Measurements from ENCODE around the gene ZC3H18.

Gene ZC3H18

DNA sequence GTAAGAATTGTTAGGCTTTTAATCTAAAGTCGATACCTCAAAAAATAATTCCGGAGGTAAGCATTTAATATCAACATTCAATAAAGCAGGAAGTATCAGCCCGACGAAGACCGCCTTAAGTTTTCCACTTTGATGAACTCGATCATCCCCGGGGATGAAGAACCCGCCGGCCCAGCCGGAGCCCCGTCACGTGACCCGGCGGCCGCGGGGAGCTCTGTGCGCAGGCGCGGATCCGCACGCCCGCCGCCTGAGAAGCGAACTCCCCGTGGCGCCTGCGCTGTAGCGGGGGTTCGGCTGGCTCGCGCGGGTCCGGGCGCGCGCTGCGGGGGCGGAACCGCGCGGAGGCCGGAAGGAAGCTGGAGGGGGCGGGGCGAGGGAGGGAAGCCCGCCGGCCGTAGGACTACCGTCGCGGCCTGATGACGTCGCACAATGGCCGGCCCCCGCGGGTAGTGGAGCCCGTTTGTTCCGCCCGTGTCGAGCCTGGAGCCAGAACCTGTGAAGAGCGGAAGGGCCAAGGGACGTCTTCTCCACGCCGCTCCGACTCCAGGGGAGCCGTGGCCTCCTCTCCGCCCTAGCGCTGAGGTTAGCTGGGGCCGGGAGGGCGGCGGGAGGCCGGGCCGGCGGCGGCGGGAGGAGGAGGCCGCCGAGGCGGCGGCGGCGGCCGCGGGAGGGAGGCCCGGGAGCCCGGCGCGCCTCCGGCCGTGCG, at the start of gene ZC3H18:
ZC3H18 (plus strand) TSS at position 419 of the 706 bp plus-strand sequence. CDS start 6,721 bp downstream, outside the sequence.
- DNase-seq = peak; percentile 89 to 97

DNA sequence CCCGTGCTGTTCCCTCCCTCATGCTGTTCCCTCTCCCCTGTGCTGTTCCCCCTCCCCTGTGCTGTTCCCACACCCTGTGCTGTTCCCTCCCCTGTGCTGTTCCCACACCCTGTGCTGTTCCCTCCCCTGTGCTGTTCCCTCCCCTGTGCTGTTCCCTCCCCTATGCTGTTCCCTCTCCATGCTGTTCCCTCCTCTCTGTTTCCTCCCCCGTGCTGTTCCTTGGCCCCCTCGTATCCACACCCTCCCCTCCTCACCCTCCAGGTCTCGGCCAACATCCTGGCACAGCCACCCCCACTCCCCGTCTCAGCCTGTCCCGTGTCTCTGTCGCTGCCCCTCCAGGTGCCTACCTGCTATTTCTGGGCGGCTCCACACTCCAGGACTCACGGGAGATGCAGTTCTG, 48.5 kb upstream of the ZC3H18 start:
- no peak for DNase-seq

DNA sequence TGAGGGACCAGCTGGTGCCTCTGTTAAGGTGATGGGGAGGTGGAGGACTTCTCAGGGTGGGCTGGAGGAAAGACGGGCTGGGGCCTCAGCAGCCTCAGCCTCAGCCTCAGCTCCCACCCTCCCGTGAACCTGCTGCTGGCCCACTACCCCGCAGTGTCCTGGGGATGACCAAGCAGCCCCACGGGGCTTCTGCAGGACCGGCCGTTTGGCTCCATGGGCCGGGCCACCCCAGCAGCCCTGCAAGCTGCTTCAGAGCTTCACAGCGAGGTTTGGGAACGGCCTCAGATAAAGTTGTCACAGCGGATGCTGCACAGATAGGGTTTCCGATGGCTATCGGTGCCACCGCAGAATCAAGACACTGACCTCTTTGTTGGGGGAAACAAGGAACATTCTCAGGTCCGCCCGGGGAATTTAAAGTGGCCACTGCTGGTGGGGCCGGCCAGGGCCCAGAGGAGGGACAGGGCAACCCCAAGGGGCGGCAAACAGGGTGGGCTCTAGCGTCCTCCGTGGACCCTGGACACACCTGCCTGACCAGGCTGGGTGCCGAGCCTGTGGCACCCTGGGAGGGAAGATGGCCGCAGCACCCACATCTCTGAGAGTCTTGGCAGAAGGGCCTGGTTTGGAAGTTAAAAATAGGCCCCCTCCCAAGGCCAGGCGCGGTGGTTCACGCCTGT, 47.8 kb upstream of the ZC3H18 start:
- no peak for DNase-seq

DNA sequence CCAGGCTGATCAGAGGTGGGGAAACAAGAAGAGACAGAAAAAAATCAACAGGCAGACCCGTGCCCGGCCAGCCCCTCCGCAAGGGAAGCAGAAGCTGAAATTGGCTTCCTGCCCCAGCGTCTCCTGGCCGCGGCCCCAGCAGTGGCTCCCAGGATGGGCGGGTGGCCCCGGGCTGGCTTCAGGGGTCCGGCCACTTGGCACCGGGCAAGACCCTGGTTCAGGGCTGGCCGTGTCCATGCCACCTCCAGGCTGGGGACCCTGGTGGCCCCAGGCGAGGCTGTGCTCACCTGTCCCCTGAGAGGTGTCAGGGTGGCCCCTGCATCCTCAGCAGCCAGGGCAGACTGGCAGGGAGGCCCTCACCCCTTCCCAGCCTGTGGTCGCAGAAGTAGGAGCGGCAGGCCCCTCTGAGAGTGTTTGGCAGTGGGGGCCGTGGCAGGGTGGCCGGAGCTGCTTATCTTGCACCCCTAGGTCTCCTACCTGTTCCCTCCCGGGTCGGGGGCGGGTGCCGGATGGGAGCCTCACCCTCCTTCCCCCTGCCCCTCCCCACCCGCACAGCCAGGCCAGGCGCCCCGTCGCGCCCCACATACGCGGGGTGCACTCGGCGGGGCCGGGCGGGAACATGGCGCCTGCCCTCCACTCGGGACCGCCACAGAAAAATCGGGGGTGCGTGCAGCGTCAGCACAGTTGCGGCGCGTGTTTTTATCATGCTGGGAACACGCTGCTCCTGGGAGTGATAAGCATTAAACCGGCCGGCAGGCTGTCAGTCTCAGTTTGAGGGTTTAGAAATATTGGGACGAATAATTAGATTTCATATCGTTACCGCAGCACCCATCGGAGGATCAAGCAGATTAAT, 46.7 kb upstream of the ZC3H18 start:
- DNase-seq = no peak

DNA sequence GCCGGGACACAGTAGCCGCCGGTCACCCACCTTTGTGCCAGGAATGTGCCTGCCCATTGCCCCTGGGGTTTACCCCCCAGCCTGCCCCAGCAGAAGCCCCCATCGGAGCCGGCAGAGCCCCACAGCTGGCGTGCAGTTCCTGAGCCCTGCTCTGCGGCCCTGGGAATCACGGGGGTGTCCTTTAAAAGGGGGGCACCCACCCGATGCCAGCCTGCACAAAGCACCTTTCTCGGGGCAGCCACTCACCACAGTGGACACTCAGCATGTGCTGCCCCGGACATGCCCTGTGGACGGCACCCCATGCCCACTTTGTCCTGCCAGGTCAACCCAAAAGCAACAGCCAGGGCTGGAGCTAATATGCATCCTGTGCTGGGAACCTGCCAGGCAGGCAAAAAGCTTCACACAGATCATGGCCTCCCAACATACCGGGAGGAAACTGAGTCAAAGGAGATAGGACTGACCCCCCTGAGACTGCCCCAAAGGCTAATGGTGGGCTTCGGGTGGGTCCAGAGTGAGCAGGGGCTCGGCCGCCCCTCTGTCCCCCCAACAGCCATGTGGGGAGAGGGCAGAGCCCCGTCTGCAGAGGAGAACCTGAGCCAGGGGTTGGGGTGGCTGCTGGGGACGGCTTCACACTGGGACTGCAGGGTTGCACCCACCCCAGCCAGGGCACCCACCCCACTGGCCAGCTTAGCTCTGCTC, 45.8 kb upstream of the ZC3H18 start:
- DNase-seq = no peak

DNA sequence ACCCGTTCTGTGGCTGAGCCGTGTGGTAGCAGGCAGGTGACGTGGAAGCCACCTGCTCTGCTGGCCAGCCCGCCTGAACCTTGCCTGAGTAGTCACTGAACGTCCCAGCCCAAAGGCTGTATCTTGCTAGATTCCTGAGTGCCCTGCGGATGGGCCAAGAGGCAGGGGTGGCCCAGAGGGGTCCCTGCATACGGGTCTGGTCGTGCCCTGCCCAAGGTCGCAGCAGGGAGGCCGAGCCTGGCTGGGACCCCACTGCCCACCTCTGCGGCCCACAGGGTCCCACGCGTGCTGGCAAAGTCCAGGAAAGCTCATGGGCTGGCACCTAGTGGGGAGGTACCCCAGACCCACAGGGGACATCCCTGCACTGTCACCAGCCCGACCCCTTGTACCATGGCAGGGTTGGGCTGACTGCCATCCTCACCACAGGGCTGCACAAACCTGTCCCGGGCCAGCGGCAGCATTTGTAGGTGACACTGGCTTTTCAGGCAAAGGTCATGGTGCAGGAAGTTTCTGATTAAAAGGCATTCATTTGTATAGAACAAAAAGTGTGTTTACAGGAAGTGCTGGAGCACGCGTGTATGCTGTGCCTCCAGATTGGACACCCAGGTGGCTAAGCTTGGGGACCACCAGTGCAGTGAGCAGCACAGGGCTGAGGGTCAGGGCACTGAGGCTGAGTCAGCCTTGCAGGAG, 45.1 kb upstream of the ZC3H18 start:
- DNase-seq = no peak

DNA sequence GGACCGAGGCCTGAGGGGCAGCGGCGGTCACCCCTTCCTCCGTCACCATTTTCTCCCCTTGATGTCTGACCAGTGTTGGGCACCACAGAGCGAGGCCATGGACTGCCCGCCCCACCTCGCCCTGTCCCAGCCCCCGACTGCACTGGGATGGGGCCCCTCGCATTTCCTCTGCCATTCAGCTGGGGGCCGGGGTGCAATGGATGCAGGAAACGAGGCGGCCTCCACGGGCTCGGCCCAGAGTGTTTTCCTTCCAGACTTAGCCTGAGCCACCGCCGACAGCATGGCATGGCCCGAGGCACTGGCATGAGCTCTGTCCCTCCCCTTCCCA, 44.6 kb upstream of the ZC3H18 start:
- no peak for DNase-seq

DNA sequence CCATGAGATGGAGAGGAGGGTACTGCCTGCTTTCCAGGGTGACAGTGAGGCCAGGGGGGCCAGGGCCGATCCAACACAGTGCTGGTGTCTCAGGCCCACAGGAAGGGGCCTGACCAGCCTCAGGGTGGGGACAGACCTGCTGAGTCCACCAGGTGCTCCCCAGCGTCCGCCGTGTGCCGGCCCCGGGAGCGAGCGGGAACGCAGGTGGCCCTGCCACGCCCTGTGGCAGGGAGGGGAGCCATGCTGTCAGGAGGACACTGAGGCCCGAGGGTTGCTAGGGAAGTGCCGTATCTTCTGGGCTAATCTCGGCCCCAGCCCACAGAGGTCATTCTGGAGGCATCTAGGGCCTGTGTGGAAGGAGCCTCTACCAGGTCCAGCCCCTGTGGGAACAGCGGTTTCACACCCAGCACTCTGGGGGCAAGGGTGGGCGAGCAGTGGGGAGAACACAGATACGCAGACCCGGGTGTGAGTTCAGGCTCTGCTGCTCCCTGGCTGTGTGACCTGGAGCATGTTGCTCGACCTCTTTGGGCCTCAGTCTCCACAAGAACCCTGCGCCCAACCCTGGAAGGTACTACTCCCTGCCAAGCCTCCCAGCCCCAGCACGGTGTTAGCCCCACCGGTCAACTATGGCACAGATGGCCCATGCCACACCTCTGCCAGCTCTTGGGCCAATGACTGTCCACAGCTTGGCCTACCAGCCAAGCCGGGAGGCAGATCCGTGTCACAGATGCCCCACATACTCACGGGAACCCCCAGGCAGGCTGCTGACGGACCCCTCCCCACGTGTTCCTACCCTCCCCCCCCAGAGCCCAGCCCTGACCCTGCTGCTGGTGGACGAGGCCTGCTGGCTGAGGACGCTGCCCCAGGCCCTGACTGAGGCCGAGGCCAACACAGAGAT, 43.9 kb upstream of the ZC3H18 start:
- no peak for DNase-seq

DNA sequence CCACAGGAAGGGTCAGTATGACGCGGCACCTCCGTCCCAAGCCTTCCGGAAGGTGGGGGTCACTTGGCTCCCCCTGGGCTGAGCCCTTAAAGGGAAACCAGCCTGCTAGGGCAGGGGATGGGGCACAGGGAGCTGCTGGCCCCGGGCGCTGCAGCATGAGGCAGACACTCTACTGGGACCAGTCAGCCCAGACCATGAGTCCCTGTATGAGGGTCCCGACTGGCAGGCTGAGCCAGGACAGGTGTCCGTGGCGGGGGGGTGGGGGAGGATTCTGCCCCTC, 43.4 kb upstream of the ZC3H18 start:
- DNase-seq = no peak

DNA sequence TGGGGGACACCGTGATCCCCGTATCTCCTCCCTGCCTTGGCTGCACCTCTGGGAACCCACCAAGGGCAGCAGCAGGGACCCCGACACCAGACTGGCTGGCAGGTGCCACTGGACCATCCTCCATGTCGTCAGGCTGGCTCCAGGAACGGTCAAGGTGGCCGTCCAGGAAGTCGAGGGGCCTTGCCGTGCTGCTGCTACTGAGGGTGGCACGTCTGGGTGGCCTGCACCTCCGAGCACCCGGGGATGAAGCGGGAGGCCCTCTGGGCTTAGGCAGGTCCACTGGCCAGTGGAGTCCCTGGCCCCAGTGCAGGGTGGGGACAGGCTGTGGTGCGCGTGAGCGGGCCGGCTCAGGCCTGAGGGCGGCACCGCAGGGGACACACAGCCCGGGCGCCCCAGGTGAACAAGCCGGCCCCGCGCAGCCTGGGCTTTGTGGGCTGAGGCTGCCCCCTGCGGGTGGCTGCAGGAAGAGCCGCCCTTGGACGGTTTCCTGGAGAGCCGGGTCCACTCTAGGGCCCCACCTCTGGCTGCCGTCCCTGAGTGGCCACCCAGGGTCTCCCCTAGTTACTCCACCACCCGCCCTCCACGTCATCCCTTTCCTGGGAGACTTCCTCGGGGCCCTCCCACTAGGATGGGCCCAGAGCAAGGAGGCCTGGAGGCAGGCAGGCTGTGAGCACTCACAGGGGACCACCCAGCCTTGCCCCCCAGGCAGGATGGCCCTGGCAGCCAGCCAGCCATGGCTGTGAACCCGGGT, 42.8 kb upstream of the ZC3H18 start:
- peak; percentile 13 to 63 for DNase-seq

DNA sequence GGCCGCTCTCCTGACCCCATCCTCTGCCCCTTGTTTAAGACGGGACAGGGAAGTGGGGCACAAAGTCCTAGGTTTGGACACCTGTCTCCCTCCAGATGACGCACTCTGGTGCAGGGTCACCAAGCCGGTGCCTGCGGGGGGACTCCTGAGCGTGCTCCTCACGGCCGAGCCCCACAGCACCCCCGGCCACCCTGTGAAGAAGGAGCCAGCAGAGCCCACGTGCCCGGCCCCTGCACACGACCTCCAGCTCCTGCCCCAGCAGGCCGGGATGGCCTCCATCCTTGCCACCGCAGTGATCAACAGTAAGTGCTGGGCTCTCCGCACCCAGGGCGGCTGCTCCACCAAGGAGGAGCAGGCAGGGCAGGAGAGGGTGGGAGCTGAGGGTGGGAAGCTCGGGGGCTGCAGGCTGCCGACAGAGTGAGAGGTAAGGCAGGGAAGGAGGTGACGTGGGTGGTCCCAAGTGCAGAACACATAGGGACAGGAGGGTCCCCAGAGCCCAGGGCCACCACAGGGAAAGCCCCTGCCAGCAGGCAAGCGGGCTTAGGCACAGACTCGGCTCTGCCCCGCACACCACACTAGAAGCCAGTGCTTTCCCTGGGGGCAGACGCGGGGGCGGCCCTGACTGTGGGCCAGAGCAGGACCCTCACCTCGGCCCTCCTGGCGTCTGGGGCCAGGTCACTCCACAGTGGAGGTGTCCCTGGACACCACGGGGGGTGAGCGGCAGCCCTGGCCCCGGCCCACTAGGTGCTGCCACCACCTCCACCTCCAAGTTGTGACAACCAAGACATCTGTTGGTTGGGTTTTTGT, 42.1 kb upstream of the ZC3H18 start:
- DNase-seq = no peak

DNA sequence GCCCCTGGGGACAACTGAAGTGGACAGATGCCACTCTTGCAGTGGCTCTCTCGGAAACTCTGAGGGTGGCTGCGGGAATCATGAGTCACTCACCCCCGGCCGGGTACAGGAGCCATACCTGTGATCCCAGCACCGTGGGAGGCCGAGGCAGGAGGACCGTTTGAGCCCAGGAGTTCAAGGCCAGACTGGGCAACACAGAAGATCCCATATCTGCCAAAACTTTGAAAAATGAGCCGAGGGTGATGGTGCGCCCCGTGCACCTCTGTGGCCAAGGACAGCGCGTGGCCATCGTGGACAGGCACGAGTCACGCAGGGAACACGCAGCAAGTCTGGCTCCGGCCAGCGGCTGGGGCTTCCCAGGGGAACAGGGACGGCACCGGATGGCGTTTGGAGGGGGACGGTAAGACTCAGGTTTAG, 41.3 kb upstream of the ZC3H18 start:
- DNase-seq = peak in 1 of 2 experiments; percentile 79

DNA sequence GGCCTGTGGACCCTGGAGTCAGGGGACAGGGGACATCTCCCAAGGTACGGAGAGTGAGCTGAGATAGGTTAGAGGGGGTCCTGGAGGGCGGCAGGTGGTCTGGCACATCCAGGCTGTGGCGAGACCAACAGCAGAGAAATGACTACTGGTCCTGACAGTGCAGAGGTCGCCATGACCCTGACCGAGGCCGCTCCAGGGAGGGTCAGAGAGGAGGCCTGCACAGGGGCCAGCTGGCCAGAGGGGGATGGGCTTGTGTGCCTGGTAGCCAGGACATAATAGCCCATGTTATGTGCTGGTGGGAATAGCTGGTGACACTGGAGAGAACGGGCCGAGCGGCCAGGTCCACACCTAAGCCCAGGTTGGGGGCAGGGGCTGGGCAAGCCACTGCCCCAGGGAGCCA, 40.6 kb upstream of the ZC3H18 start:
- no peak for DNase-seq

DNA sequence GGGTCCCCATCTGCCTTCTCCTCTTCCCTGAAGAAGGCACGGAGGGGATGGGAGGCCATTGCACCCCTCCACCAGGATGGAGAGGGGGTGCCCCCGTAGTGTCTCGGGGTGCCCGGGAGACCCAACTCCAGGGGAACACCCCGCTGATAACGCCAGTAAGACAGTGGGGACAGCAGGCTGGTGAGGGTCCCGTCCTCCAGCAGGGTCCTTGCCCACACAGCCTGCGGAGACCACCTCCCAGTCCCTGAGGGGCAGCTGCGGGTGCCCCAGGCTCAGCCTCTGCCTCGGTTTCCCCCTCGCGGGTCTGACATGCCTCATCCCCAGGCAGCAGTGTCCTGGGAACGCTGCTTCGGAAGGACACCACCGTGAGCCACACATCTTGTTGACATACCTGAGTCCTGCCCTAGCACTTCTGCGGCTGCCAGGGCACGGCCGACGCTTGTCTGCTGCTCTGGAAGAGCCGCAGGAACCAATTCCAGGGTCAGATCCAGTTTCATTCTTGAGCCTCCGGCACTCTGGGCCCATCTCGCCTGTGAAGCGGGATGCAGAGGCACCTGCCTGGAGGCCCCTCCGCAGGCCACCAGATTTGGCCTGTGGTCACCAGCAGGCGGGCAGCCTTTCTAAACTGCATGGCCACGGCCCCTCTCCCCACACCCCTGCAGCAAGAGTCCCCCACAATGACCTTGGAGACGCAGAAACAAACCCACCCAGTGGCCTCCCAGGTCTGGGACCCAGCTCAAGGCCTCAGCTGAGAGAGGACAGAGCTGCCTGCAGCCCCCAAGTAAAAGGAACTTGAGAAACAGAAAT, 39.9 kb upstream of the ZC3H18 start:
- no peak for DNase-seq

DNA sequence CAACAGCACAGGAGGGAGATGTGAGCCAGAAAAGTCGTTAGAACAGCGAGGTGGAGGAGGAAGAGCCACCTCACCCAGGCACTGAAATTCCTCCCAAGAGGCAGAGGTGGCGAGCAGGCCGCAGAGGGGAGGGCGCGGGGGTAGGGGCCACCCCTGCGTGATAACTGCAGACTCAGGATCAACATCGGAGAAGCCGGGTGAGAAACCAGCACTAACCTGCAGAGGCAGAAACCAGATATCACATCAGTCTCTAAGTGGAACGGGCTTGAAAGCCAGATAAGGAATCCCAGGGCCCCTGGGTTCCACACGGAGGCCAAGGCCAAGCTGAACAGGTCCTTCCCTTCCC, 39.4 kb upstream of the ZC3H18 start:
- DNase-seq = no peak

DNA sequence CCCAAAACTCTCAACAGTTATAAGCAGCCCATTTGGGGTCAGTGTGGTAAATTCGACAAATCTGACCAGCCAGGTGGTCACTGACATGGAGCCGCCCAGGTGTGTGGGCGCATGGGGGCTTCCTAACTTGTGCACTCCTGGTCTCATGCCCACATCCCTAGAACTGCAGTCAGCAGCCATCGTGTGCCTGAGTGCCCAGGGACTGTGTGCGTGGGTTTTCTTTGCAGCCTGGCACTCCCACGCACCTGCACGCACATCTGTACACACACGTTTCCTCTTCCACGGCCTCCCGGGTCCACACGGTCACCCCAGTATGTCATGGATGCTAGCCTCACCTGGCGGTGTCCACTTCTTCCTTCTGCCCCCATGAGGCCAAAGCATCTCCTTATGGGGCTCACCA, 38.9 kb upstream of the ZC3H18 start:
- no peak for DNase-seq

DNA sequence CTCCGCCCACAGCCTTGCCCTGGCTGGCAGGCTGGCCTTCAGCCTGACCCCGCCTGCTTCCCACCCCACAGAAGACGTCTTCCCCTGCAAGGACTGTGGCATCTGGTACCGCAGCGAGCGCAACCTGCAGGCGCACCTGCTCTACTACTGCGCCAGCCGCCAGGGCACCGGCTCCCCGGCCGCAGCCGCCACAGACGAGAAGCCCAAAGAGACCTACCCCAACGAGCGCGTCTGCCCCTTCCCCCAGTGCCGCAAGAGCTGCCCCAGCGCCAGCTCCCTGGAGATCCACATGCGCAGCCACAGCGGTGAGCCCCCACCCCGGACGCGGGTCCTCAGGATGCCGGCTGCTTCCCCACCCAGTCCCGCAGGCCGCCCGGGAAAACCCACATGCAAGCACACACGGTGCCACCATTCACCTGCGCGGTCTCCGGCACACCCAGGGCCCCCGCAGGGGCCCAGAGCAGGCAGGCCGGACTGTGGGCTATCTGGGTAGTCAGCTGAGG, 38.2 kb upstream of the ZC3H18 start:
- no peak for DNase-seq

DNA sequence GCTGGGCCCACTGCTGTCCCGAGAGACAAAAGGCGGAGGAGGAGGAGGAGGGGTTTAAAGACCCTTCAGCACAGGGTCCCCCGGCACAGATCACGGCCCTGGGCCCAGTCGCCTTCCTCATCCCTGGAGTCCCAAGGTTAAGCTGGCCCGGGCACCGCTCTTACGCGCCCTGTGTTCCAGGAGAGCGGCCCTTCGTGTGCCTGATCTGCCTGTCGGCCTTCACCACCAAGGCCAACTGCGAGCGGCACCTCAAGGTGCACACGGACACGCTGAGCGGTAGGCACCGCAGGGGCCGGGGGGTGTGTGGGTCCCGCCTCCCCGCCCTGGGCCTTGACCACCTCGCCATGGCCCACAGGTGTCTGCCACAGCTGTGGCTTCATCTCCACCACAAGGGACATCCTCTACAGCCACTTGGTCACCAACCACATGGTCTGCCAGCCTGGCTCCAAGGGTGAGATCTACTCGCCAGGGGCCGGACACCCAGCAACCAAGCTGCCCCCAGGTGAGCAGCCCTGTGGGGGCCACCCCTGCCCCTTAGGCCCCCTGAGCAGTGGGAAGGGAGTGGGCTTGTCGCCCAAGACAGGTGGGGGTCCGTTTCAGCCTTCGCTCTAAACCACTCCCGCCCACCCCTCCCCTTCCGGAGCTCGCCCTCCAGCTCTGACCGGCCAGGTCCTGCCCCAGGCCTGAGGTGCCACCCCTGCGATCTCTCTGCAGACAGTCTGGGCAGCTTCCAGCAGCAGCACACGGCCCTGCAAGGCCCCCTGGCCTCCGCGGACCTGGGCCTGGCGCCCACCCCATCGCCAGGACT, 37.6 kb upstream of the ZC3H18 start:
- no peak for DNase-seq
